GM18951 (cell line): ENCODE data around the gene TMEM232.
"Not testable (repeated sequence)": the region's sequence is repeated elsewhere in the genome, so short reads cannot be mapped to it uniquely, and the experiment has no call there.

Experiments used
- POLR2A ChIP-seq: IDR thresholded peaks from 4 replicates; pipeline ENCODE4 v1.6.1; 2011; ENCODE audit warnings: mild to moderate bottlenecking; ENCODE audit not compliant: insufficient read length, insufficient read depth; ENCODE audit errors: extremely low read depth
- in situ Hi-C: fragments of 300-500 bp; cut with MboI; formaldehyde crosslinking; loops from one replicate; pipeline ENCODE4 v1.12.0; 2022; ENCODE audit warnings: low sequenced_read_pairs, mixed read lengths, inconsistent platforms; ENCODE audit not compliant: unreplicated experiment

Gene TMEM232

GRCh38 chr5:110561510-110561909, 165.0 kb downstream of the TMEM232 start:
- in situ Hi-C loops: no loop called here
- no peak for TF ChIP-seq POLR2A

- TF ChIP-seq POLR2A: no peak
- in situ Hi-C loops: no loop called here
These were observed 177.2 kb downstream of the TMEM232 start for GRCh38 chr5:110549301-110549700.

- no peak for TF ChIP-seq POLR2A
- in situ Hi-C loops: no loop called here
These were observed 178.3 kb downstream of the TMEM232 start for GRCh38 chr5:110548171-110548570.

GRCh38 chr5:110547495-110547894, 179.0 kb downstream of the TMEM232 start:
- no peak for TF ChIP-seq POLR2A
- in situ Hi-C loops: no loop called here

- TF ChIP-seq POLR2A: no peak
These were observed 180.8 kb downstream of the TMEM232 start for GRCh38 chr5:110545716-110546115.

GRCh38 chr5:110544603-110545002, 181.9 kb downstream of the TMEM232 start:
- no peak for TF ChIP-seq POLR2A
- in situ Hi-C loops: no loop called here

More at GRCh38 chr5:110545716-110546115, 180.8 kb downstream of the TMEM232 start:
- in situ Hi-C loops: no loop called here

- no peak for TF ChIP-seq POLR2A
- in situ Hi-C loops: no loop called here
These were observed 183.5 kb downstream of the TMEM232 start for GRCh38 chr5:110542949-110543348.

GRCh38 chr5:110536120-110537115, 190.1 kb downstream of the TMEM232 start:
- in situ Hi-C loops: no loop called here

GRCh38 chr5:110535146-110535545, 191.3 kb downstream of the TMEM232 start:
- in situ Hi-C loops: not testable (repeated sequence)

More at GRCh38 chr5:110536120-110537115, 190.1 kb downstream of the TMEM232 start:
- no peak for TF ChIP-seq POLR2A

GRCh38 chr5:110525762-110526161, 200.7 kb downstream of the TMEM232 start:
- in situ Hi-C loops: no loop called here
- TF ChIP-seq POLR2A: no peak

GRCh38 chr5:110517396-110517795, 209.1 kb downstream of the TMEM232 start:
- no peak for TF ChIP-seq POLR2A
- in situ Hi-C loops: no loop called here

GRCh38 chr5:110514030-110514429, 212.4 kb downstream of the TMEM232 start:
- TF ChIP-seq POLR2A: no peak
- in situ Hi-C loops: no loop called here

GRCh38 chr5:110512266-110512665, 214.2 kb downstream of the TMEM232 start:
- in situ Hi-C loops: no loop called here
- TF ChIP-seq POLR2A: no peak

GRCh38 chr5:110510146-110510545, 216.3 kb downstream of the TMEM232 start:
- in situ Hi-C loops: no loop called here
- TF ChIP-seq POLR2A: no peak
